ENCODE data around the gene MTX1.

MTX1 gene

DNA sequence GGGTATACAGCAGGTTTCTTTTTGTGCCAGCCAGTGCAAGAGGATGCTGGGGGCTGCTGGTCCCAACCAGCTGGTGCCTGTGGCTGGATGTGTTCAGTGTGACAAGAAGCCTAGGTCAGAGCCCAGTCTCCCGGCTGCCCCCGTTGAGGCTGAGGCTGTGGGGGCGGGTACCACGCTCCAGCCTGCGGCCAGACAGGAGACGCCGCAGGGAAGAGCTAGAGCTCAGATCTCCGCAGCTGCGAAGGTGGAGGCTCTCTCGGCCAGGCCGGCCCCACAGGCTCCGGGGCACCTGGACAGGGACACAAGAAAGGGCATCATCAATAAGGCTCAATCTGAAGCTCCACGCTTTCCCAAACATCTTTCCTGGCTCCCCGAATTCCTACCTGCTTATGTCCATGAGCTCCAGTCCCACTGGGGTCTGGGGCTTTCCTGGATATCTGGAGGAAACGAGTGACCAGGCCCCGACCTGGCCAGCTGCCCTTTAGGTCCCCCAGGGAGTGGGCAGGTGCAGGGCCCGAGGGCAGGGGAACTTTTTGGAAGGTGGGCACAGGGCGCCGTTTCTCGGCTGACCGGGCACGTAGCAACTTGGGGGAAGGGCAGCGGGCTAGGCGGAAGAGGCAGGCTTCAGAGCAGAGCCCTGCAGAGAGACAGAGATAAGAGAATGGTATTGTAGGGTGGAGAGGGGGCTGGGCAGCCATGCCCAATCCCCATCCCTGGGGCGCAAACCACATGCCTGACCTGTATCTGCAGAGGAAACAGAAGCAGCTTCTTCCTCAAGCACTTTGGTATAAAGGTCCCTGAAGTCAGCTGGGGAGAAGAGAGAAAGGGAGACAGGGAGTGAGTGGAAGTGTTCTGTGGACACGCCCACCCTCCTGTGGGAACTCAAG, 39.4 kb downstream of the MTX1 start:
- DNase-seq (ENCODE audit: low spot score): no peak
- in situ Hi-C loops (cut with MboI; ENCODE audit: low pct_unique_long_range_greater_than_20kb, low sequenced_read_pairs, unreplicated experiment): no loop called here
- TF ChIP-seq CTCF (IDR thresholded peaks at IDR 0.05; ENCODE audit: extremely low read depth, insufficient read depth, missing control alignments): no peak

DNA sequence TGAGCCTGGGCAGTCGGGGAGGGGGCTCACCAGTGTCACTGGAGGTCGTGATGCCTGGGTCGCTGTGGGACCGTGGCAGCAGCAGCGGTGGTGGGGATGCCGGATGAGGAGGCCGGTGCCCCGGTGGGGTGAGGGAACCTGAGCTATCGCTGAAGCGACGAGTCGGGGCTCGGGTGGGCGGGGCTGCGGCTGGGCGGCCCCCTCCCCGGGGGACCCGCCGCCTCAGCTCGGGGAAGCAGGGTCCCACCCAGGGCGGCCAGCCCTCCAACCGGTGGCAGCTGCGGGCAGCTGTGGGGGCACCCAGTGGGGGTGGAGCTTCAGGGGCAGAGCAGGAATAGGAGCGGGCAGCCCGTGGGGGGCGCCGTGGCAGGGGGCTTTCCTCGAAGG, 41.7 kb downstream of the MTX1 start:
- in situ Hi-C loops (cut with MboI; ENCODE audit: low pct_unique_long_range_greater_than_20kb, low sequenced_read_pairs, unreplicated experiment): loop anchor here (25.0 kb wide), 1 partner anchor 337 kb away; no protein-coding TSS in a partner anchor
- no peak for DNase-seq (ENCODE audit: low spot score)
- TF ChIP-seq CTCF (IDR thresholded peaks at IDR 0.05; ENCODE audit: extremely low read depth, insufficient read depth, missing control alignments): no peak

- in situ Hi-C loops (cut with MboI; ENCODE audit: low pct_unique_long_range_greater_than_20kb, low sequenced_read_pairs, unreplicated experiment): loop anchor here (25.0 kb wide), 1 partner anchor 336 kb away; no protein-coding TSS in a partner anchor
- peak; percentile 100 for TF ChIP-seq CTCF (IDR thresholded peaks at IDR 0.05; ENCODE audit: extremely low read depth, insufficient read depth, missing control alignments)
- peak; percentile 98 for DNase-seq (ENCODE audit: low spot score)
These were observed 42.3 kb downstream of the MTX1 start for GRCh38 chr1:155250633-155251449.

- no peak for TF ChIP-seq CTCF (IDR thresholded peaks at IDR 0.05; ENCODE audit: extremely low read depth, insufficient read depth, missing control alignments)
- in situ Hi-C loops (cut with MboI; ENCODE audit: low pct_unique_long_range_greater_than_20kb, low sequenced_read_pairs, unreplicated experiment): loop anchor here (25.0 kb wide), 1 partner anchor 336 kb away; no protein-coding TSS in a partner anchor
- no peak for DNase-seq (ENCODE audit: low spot score)
These were observed 43.1 kb downstream of the MTX1 start for GRCh38 chr1:155251566-155251965.

- no peak for DNase-seq (ENCODE audit: low spot score)
- TF ChIP-seq CTCF (IDR thresholded peaks at IDR 0.05; ENCODE audit: extremely low read depth, insufficient read depth, missing control alignments): no peak
- in situ Hi-C loops (cut with MboI; ENCODE audit: low pct_unique_long_range_greater_than_20kb, low sequenced_read_pairs, unreplicated experiment): loop anchor here (25.0 kb wide), 1 partner anchor 334 kb away; no protein-coding TSS in a partner anchor
These were observed 44.7 kb downstream of the MTX1 start for GRCh38 chr1:155253208-155253607.

DNA sequence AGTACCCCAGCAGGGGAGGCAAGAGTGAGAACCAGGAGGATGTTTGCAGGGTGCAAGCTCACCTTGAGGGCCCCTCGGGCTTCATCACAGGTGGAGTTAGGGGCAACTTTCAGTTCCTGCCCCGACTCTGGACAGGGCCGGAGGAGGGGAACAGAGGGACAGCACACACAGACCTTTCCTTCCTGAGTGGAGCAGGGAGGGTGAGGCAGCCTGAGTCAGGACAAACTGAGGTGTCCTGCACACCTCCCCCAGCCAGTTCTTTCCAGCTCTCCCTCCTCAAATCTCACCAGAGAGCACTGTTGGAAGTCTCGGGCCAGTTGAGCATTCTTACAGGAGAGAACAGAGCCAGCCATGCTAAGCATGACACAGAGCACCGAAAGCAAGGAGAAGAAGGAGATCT, 45.3 kb downstream of the MTX1 start:
- no peak for TF ChIP-seq CTCF (IDR thresholded peaks at IDR 0.05; ENCODE audit: extremely low read depth, insufficient read depth, missing control alignments)
- no peak for DNase-seq (ENCODE audit: low spot score)
- in situ Hi-C loops (cut with MboI; ENCODE audit: low pct_unique_long_range_greater_than_20kb, low sequenced_read_pairs, unreplicated experiment): loop anchor here (25.0 kb wide), 1 partner anchor 334 kb away; no protein-coding TSS in a partner anchor

All from GM13977 (cell line).